ENCODE measurements around the gene CACNG6. TPM values are rescaled to one million over a fixed set of nuclear protein-coding genes. Genes with fewer than 3 reads are reported as not detected.
"Not testable (repeated sequence)": the region's sequence is repeated elsewhere in the genome, so short reads cannot be mapped to it uniquely, and the experiment has no call there.

The CACNG6 gene
- total RNA-seq, 1 donor from 2014 or later, result 0.21 TPM

- TF ChIP-seq CTCF (IDR thresholded peaks at IDR 0.05; ENCODE audit: unreplicated experiment), result no peak
- H3K4me3 Mint-ChIP-seq (ENCODE audit: unreplicated experiment), result peak overlapping the region; percentile 86
- peak; percentile 31 for DNase-seq (ENCODE audit: low spot score)
- no peaks in the 10 kb centered on the region for H3K36me3 Mint-ChIP-seq (ENCODE audit: low read depth, unreplicated experiment)
- H3K4me1 Mint-ChIP-seq (ENCODE audit: unreplicated experiment), result peaks cover 8% of the 10 kb centered on the region
- no peaks in the 10 kb centered on the region for H3K9me3 Mint-ChIP-seq (ENCODE audit: unreplicated experiment)
- peak overlapping the region; percentile 15 for H3K27ac Mint-ChIP-seq (ENCODE audit: unreplicated experiment)
- peaks cover 16% of the 10 kb centered on the region for H3K27me3 Mint-ChIP-seq (ENCODE audit: unreplicated experiment)
These were observed 46.0 kb upstream of the CACNG6 start for GRCh38 chr19:53945441-53945840.

GRCh38 chr19:53945998-53946397 lies 45.4 kb upstream of the CACNG6 start:
- Mint-ChIP-seq H3K27ac (ENCODE audit: unreplicated experiment) (no peak overlapping the region), H3K36me3 (ENCODE audit: low read depth, unreplicated experiment) (no peaks in the 10 kb centered on the region), H3K4me1 (ENCODE audit: unreplicated experiment) (peaks cover 9% of the 10 kb centered on the region), H3K4me3 (ENCODE audit: unreplicated experiment) (peak overlapping the region; percentile 86), H3K27me3 (ENCODE audit: unreplicated experiment) (peaks cover 16% of the 10 kb centered on the region), H3K9me3 (ENCODE audit: unreplicated experiment) (no peaks in the 10 kb centered on the region)
- no peak for DNase-seq (ENCODE audit: low spot score)
- TF ChIP-seq CTCF (IDR thresholded peaks at IDR 0.05; ENCODE audit: unreplicated experiment), result no peak

- Mint-ChIP-seq H3K4me1 (ENCODE audit: unreplicated experiment) (peaks cover 21% of the 10 kb centered on the region), H3K27me3 (ENCODE audit: unreplicated experiment) (peaks cover 13% of the 10 kb centered on the region), H3K4me3 (ENCODE audit: unreplicated experiment) (no peak overlapping the region), H3K36me3 (ENCODE audit: low read depth, unreplicated experiment) (peaks cover 3% of the 10 kb centered on the region), H3K27ac (ENCODE audit: unreplicated experiment) (no peak overlapping the region), H3K9me3 (ENCODE audit: unreplicated experiment) (no peaks in the 10 kb centered on the region)
- TF ChIP-seq CTCF (IDR thresholded peaks at IDR 0.05; ENCODE audit: unreplicated experiment), result no peak
- DNase-seq (ENCODE audit: low spot score), result peak; percentile 30
These were observed 43.8 kb upstream of the CACNG6 start for GRCh38 chr19:53947624-53948023.

- H3K4me1 Mint-ChIP-seq (ENCODE audit: unreplicated experiment), result peaks cover 20% of the 10 kb centered on the region
- not testable (repeated sequence) for DNase-seq (ENCODE audit: low spot score); H3K4me3 Mint-ChIP-seq (ENCODE audit: unreplicated experiment); H3K27me3 Mint-ChIP-seq (ENCODE audit: unreplicated experiment); H3K9me3 Mint-ChIP-seq (ENCODE audit: unreplicated experiment); H3K27ac Mint-ChIP-seq (ENCODE audit: unreplicated experiment); H3K36me3 Mint-ChIP-seq (ENCODE audit: low read depth, unreplicated experiment)
These were observed 42.8 kb upstream of the CACNG6 start for GRCh38 chr19:53948611-53949010.

GRCh38 chr19:53951436-53951835 lies 40.0 kb upstream of the CACNG6 start:
- H3K9me3 Mint-ChIP-seq (ENCODE audit: unreplicated experiment), result no peaks in the 10 kb centered on the region
- peaks cover 3% of the 10 kb centered on the region for H3K36me3 Mint-ChIP-seq (ENCODE audit: low read depth, unreplicated experiment)
- H3K4me1 Mint-ChIP-seq (ENCODE audit: unreplicated experiment), result peaks cover 13% of the 10 kb centered on the region
- peak overlapping the region; percentile 33 for H3K4me3 Mint-ChIP-seq (ENCODE audit: unreplicated experiment)
- peaks cover 5% of the 10 kb centered on the region for H3K27me3 Mint-ChIP-seq (ENCODE audit: unreplicated experiment)
- TF ChIP-seq CTCF (IDR thresholded peaks at IDR 0.05; ENCODE audit: unreplicated experiment), result no peak
- peak overlapping the region; percentile 76 for H3K27ac Mint-ChIP-seq (ENCODE audit: unreplicated experiment)
- no peak for DNase-seq (ENCODE audit: low spot score)

Data from endothelial cell (in vitro differentiated cells).